NCI-H446 treated with DMSO at 0.1 percent for 48 hours (cell line): ENCODE measurements around the gene KCTD5.
A peak's percentile ranks its signal among the peaks of the same experiment; 100 is the strongest.
"Not testable (repeated sequence)": the region's sequence is repeated elsewhere in the genome, so short reads cannot be mapped to it uniquely, and the experiment has no call there.

Experiments
- DNase-seq: peaks from one replicate; lab custom pipeline; 2025; lab: John Stamatoyannopoulos, UW

Gene KCTD5

GRCh38 chr16:2673066-2673999, 9.0 kb upstream of the KCTD5 start:
- DNase-seq, result peak; percentile 82

- no peak for DNase-seq
These were observed 7.3 kb upstream of the KCTD5 start for GRCh38 chr16:2675021-2675420.

- no peak for DNase-seq
These were observed 6.6 kb upstream of the KCTD5 start for GRCh38 chr16:2675714-2676113.

GRCh38 chr16:2676937-2677336, 5.4 kb upstream of the KCTD5 start:
- not testable (repeated sequence) for DNase-seq

GRCh38 chr16:2678206-2678965, 3.9 kb upstream of the KCTD5 start:
- not testable (repeated sequence) for DNase-seq

GRCh38 chr16:2679902-2680301, 2.4 kb upstream of the KCTD5 start:
- DNase-seq, result not testable (repeated sequence)

GRCh38 chr16:2680360-2680759, 2.0 kb upstream of the KCTD5 start:
- DNase-seq, result not testable (repeated sequence)

GRCh38 chr16:2683041-2683440, 718 bp downstream of the KCTD5 start:
- not testable (repeated sequence) for DNase-seq

GRCh38 chr16:2686075-2686474, 3.8 kb downstream of the KCTD5 start:
- not testable (repeated sequence) for DNase-seq

- DNase-seq, result no peak
These were observed 4.7 kb downstream of the KCTD5 start for GRCh38 chr16:2686912-2687507.

GRCh38 chr16:2687531-2688308, 5.4 kb downstream of the KCTD5 start:
- no peak for DNase-seq

- not testable (repeated sequence) for DNase-seq
These were observed 7.1 kb downstream of the KCTD5 start for GRCh38 chr16:2689422-2689821.

GRCh38 chr16:2689968-2690801, 7.9 kb downstream of the KCTD5 start:
- no peak for DNase-seq

GRCh38 chr16:2690852-2691251, 8.5 kb downstream of the KCTD5 start:
- DNase-seq, result no peak

- DNase-seq, result peak; percentile 83
These were observed 9.3 kb downstream of the KCTD5 start for GRCh38 chr16:2691491-2692248.

GRCh38 chr16:2692251-2692947, 10.1 kb downstream of the KCTD5 start:
- peak; percentile 78 for DNase-seq

GRCh38 chr16:2692948-2693651, 10.8 kb downstream of the KCTD5 start:
- no peak for DNase-seq

GRCh38 chr16:2696601-2697250, 14.4 kb downstream of the KCTD5 start:
- DNase-seq, result not testable (repeated sequence)
